ENCODE results near the gene MYPOP. TPM values are rescaled to one million over a fixed set of nuclear protein-coding genes. Genes with fewer than 3 reads are reported as not detected.
A peak's percentile ranks its signal among the peaks of the same experiment; 100 is the strongest.

Gene MYPOP
- total and polyA plus RNA-seq, 2 of the 13 experiments (the other 11 are each of a cell fraction or from before 2014, with no cell fraction given) = 2.3 to 2.7 TPM

DNA sequence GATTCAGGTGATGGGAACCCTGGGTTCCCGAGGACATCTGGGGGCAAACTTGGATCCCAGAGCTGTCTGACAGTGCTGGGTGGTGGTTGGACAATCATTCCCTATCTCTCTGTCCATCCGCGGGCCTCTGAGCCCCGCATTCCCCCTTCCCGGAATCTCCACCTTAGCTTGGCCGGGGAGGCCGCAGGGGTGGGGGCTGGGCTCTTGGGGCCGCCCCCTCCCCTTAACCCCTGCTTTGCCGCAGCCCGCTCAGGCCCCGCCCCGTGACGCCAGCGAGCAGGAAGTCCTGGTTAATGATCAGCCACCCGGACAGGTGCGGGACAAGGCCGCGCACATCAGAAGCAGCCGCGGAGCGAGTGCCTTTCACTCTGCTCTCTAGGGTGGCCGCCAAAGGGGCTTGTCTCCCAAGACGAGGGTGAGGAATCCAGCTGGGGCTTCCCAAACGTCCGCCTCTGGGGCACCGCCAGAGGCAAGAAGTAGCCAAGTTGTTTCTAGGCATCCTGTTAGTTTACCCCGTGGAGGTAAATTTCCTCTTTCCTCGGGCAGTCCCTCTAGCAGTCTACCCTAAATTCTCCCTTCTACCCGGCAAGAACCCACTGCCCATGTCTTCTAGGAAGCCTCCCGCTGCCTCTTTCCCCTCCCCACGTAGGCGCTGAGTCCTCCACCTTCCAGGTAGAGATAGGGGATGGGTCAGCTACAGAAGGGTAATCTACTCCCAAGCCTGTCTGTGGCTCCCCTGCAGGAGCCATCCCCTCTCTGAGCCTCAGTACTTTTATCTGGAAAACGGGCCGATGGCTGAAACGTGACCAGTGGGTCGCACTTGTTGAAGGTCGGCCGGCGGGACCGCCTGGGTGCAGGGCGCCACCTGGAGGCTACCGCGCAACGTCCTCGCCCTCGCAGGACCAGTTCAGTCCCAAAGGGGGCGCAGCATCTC lies 19.5 kb downstream of the MYPOP start (continued):
- TF ChIP-seq SALL1 (CRISPR knock-in tag; IDR thresholded peaks at IDR 0.05) (peak; percentile 80), KLF6 (CRISPR knock-in tag; IDR thresholded peaks at IDR 0.05) (peak; percentile 77), RFXANK (CRISPR knock-in tag; IDR thresholded peaks at IDR 0.05) (peak; percentile 52; the same call in 1 of the 2 replicates), HES4 (CRISPR knock-in tag; IDR thresholded peaks at IDR 0.05; ENCODE audit: borderline replicate concordance) (no peak), ZNF530 (CRISPR knock-in tag; IDR thresholded peaks at IDR 0.05; ENCODE audit: low read depth) (0 out of 2 replicates have a peak, but pooled peaks have one; percentile 85), BORCS8-MEF2B (CRISPR knock-in tag; IDR thresholded peaks at IDR 0.05) (0 out of 2 replicates have a peak, but pooled peaks have one; percentile 35), NCOR1 (IDR thresholded peaks at IDR 0.05; ENCODE audit: borderline replicate concordance, low read length) (peak; percentile 72), ZNF337 (CRISPR knock-in tag; IDR thresholded peaks at IDR 0.05; ENCODE audit: borderline replicate concordance, low read depth) (0 out of 2 replicates have a peak, but pooled peaks have one; percentile 63), ZNF616 (CRISPR knock-in tag; IDR thresholded peaks at IDR 0.05; ENCODE audit: low read depth) (peak; percentile 40; the same call in 1 of the 2 replicates), ZNF598 (CRISPR knock-in tag; IDR thresholded peaks at IDR 0.05; ENCODE audit: borderline replicate concordance) (peak; percentile 86), SMYD3 (CRISPR knock-in tag; IDR thresholded peaks at IDR 0.05) (peak; percentile 77; the same call in 1 of the 2 replicates), MED13 (CRISPR knock-in tag; IDR thresholded peaks at IDR 0.05) (peak; percentile 61; the same call in 1 of the 2 replicates), GABPB1 (CRISPR knock-in tag; IDR thresholded peaks at IDR 0.05) (peak; percentile 83), JUN (CRISPR knock-in tag; IDR thresholded peaks at IDR 0.05) (peak; percentile 38; the same call in 1 of the 2 replicates), RAD51 (IDR thresholded peaks at IDR 0.05; ENCODE audit: borderline replicate concordance) (no peak), ZNF709 (CRISPR knock-in tag; IDR thresholded peaks at IDR 0.05) (no peak; the same call in 1 of the 2 replicates), ZNF264 (CRISPR knock-in tag; IDR thresholded peaks at IDR 0.05) (0 out of 2 replicates have a peak, but pooled peaks have one; percentile 50), MYC (CRISPR knock-in tag; IDR thresholded peaks at IDR 0.05; ENCODE audit: borderline replicate concordance) (peak; percentile 66; the same call in 1 of the 2 replicates), ZNF674 (CRISPR knock-in tag; IDR thresholded peaks at IDR 0.05; ENCODE audit: low read depth) (no peak), MBNL3 (CRISPR knock-in tag; conservative IDR thresholded peaks at IDR 0.05) (peak; percentile 73; the same call in 1 of the 2 replicates), ASH2L (IDR thresholded peaks at IDR 0.05; ENCODE audit: insufficient read length, low read depth, low read length) (peak; percentile 45), ZNF496 (CRISPR knock-in tag; IDR thresholded peaks at IDR 0.05; ENCODE audit: insufficient replicate concordance) (no peak), ZIK1 (CRISPR knock-in tag; IDR thresholded peaks at IDR 0.05; ENCODE audit: borderline replicate concordance, low read depth) (no peak)
- TF ChIP-seq, protein P1, sequence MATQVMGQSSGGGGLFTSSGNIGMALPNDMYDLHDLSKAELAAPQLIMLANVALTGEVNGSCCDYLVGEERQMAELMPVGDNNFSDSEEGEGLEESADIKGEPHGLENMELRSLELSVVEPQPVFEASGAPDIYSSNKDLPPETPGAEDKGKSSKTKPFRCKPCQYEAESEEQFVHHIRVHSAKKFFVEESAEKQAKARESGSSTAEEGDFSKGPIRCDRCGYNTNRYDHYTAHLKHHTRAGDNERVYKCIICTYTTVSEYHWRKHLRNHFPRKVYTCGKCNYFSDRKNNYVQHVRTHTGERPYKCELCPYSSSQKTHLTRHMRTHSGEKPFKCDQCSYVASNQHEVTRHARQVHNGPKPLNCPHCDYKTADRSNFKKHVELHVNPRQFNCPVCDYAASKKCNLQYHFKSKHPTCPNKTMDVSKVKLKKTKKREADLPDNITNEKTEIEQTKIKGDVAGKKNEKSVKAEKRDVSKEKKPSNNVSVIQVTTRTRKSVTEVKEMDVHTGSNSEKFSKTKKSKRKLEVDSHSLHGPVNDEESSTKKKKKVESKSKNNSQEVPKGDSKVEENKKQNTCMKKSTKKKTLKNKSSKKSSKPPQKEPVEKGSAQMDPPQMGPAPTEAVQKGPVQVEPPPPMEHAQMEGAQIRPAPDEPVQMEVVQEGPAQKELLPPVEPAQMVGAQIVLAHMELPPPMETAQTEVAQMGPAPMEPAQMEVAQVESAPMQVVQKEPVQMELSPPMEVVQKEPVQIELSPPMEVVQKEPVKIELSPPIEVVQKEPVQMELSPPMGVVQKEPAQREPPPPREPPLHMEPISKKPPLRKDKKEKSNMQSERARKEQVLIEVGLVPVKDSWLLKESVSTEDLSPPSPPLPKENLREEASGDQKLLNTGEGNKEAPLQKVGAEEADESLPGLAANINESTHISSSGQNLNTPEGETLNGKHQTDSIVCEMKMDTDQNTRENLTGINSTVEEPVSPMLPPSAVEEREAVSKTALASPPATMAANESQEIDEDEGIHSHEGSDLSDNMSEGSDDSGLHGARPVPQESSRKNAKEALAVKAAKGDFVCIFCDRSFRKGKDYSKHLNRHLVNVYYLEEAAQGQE (IDR thresholded peaks at IDR 0.05; ENCODE audit: borderline replicate concordance in 1 of 2, low read depth in 1 of 2, low read length in 2 of 2) = peak in 1 of 2 experiments; percentile 59; a peak in 2 of 4 replicates
- TF ChIP-seq, protein P2, sequence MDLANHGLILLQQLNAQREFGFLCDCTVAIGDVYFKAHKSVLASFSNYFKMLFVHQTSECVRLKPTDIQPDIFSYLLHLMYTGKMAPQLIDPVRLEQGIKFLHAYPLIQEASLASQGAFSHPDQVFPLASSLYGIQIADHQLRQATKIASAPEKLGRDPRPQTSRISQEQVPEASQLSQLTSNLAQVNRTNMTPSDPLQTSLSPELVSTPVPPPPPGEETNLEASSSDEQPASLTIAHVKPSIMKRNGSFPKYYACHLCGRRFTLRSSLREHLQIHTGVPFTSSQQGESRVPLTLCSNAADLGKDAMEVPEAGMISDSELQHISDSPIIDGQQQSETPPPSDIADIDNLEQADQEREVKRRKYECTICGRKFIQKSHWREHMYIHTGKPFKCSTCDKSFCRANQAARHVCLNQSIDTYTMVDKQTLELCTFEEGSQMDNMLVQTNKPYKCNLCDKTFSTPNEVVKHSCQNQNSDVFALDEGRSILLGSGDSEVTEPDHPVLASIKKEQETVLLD (CRISPR knock-in tag; IDR thresholded peaks at IDR 0.05; ENCODE audit: low read depth) = peak; percentile 43; the same call in 1 of the 2 replicates
